ENCODE measurements around the gene NPLOC4. TPM values are rescaled to one million over a fixed set of nuclear protein-coding genes. Genes with fewer than 3 reads are reported as not detected.
A peak's percentile ranks its signal among the peaks of the same experiment; 100 is the strongest.

The NPLOC4 gene
- total and polyA plus RNA-seq, 9 of the 15 experiments (the other 6 are each of a cell fraction or from before 2014, with no cell fraction given), result 1.5 to 116 (median 64.5) TPM

GRCh38 chr17:81636505-81637288, at the start of gene NPLOC4, which contains the start of gene TSPAN10 (continued):
- no peak for TF ChIP-seq ZNF407 (IDR thresholded peaks at IDR 0.05; ENCODE audit: low read depth)
- no peak for TF ChIP-seq ETV5 (CRISPR knock-in tag; IDR thresholded peaks at IDR 0.05; ENCODE audit: low read depth)
- no peak for TF ChIP-seq ZNF77 (CRISPR knock-in tag; IDR thresholded peaks at IDR 0.05)
- no peak for TF ChIP-seq CCAR2 (IDR thresholded peaks at IDR 0.05; ENCODE audit: low read depth, low read length)
- no peak for TF ChIP-seq SLC30A9 (CRISPR knock-in tag; IDR thresholded peaks at IDR 0.05)
- TF ChIP-seq ZBTB34 (CRISPR knock-in tag; IDR thresholded peaks at IDR 0.05), result no peak
- TF ChIP-seq, protein P1, sequence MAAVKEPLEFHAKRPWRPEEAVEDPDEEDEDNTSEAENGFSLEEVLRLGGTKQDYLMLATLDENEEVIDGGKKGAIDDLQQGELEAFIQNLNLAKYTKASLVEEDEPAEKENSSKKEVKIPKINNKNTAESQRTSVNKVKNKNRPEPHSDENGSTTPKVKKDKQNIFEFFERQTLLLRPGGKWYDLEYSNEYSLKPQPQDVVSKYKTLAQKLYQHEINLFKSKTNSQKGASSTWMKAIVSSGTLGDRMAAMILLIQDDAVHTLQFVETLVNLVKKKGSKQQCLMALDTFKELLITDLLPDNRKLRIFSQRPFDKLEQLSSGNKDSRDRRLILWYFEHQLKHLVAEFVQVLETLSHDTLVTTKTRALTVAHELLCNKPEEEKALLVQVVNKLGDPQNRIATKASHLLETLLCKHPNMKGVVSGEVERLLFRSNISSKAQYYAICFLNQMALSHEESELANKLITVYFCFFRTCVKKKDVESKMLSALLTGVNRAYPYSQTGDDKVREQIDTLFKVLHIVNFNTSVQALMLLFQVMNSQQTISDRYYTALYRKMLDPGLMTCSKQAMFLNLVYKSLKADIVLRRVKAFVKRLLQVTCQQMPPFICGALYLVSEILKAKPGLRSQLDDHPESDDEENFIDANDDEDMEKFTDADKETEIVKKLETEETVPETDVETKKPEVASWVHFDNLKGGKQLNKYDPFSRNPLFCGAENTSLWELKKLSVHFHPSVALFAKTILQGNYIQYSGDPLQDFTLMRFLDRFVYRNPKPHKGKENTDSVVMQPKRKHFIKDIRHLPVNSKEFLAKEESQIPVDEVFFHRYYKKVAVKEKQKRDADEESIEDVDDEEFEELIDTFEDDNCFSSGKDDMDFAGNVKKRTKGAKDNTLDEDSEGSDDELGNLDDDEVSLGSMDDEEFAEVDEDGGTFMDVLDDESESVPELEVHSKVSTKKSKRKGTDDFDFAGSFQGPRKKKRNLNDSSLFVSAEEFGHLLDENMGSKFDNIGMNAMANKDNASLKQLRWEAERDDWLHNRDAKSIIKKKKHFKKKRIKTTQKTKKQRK (IDR thresholded peaks at IDR 0.05; ENCODE audit: borderline replicate concordance, low read depth, low read length), result no peak
- TF ChIP-seq, protein P2, sequence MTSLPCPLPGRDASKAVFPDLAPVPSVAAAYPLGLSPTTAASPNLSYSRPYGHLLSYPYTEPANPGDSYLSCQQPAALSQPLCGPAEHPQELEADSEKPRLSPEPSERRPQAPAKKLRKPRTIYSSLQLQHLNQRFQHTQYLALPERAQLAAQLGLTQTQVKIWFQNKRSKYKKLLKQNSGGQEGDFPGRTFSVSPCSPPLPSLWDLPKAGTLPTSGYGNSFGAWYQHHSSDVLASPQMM (CRISPR knock-in tag; IDR thresholded peaks at IDR 0.05), result no peak
- TF ChIP-seq NFE2L1 (tag; IDR thresholded peaks at IDR 0.05; ENCODE audit: borderline replicate concordance, low read depth), result no peak
- TF ChIP-seq RBM22 (IDR thresholded peaks at IDR 0.05; ENCODE audit: low read depth, low read length, poor library complexity, severe bottlenecking), result peak; percentile 53
- no peak for TF ChIP-seq EZH2 (IDR thresholded peaks at IDR 0.05; ENCODE audit: borderline replicate concordance, low read depth, low read length)
- no peak for TF ChIP-seq ELF4 (CRISPR knock-in tag; IDR thresholded peaks at IDR 0.05)
- no peak for TF ChIP-seq MCM3 (IDR thresholded peaks at IDR 0.05)
- TF ChIP-seq MECOM (CRISPR knock-in tag; IDR thresholded peaks at IDR 0.05), result no peak

All from K562 (cell line).